ENCODE data around the gene MORC4.

- TF ChIP-seq CTCF (IDR thresholded peaks at IDR 0.05; ENCODE audit: borderline replicate concordance, extremely low read depth, low read length, poor library complexity, severe bottlenecking) (no peak), EZH2 (IDR thresholded peaks at IDR 0.05; ENCODE audit: borderline replicate concordance, low read depth, low read length, severe bottlenecking) (no peak)
These were observed 723 bp downstream of the MORC4 start for GRCh38 chrX:106999002-106999975.

Data from DND-41 (cell line).